Liver (tissue), 3 donors: ENCODE data around the gene MSI2.

Experiments used
- EGR1 ChIP-seq, 2 donors: IDR thresholded peaks; 2 replicates each; pipeline ENCODE4 v1.6.1; 2016 to 2018; ENCODE audit warnings: antibody characterized with exemption in 2 of 2, low read depth in 2 of 2
- RAD21 ChIP-seq, 2 donors: IDR thresholded peaks; 2 replicates each; pipeline ENCODE4 v1.6.1; 2016; ENCODE audit warnings: antibody characterized with exemption in 2 of 2, mild to moderate bottlenecking in 2 of 2
- RXRA ChIP-seq, 2 donors: IDR thresholded peaks; 2 replicates each; pipeline ENCODE4 v1.6.1; 2017 to 2018; ENCODE audit warnings: antibody characterized with exemption in 2 of 2, mild to moderate bottlenecking in 1 of 2
- SP1 ChIP-seq: IDR thresholded peaks from 2 replicates; pipeline ENCODE4 v1.6.1; 2018; ENCODE audit warnings: antibody characterized with exemption, mild to moderate bottlenecking
- TAF1 ChIP-seq: conservative IDR thresholded peaks from 2 replicates; pipeline ENCODE4 v1.6.1; 2016; ENCODE audit warnings: antibody characterized with exemption, mild to moderate bottlenecking
- YY1 ChIP-seq: IDR thresholded peaks from 2 replicates; pipeline ENCODE4 v1.6.1; 2016; ENCODE audit warnings: antibody characterized with exemption, mild to moderate bottlenecking
- TF ChIP-seq, protein P1 (sequence below): fragments of 150-350 bp; IDR thresholded peaks from 2 replicates; pipeline ENCODE4 v1.5.1; 2017; ENCODE audit warnings: improper control_type of control experiment, low read depth, low read length; ENCODE audit not compliant: missing input control
- TF ChIP-seq, protein P2 (sequence below): IDR thresholded peaks from 2 replicates; pipeline ENCODE4 v1.6.1; 2016; ENCODE audit warnings: antibody characterized with exemption, mild to moderate bottlenecking
- TF ChIP-seq, protein P3 (sequence below): IDR thresholded peaks from 2 replicates; pipeline ENCODE4 v1.6.1; 2016; ENCODE audit warnings: antibody characterized with exemption
- TF ChIP-seq, protein P4 (sequence below): IDR thresholded peaks from 2 replicates; pipeline ENCODE4 v1.6.1; 2016; ENCODE audit warnings: antibody characterized with exemption
- donor health status: healthy.
- donor health status: healthy.

DNA sequence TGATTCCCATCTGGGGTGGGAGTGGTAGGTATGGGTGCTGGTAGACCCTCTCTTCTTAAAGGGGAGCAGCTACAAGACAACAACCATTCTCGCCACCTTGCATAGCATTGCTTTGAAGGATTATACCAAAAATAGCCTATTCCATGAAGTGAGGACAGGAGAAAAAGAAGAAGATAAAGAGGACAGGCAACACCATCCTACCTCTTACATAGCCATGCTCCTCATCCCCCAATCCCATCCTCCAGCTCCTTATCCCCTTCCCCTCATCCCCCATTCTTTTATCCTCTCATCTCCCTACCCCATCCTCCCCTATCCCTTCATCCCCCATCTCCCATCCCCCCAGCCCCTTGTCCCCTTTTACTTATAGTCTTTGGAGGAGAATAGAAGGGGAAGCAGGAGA is 459.7 kb downstream of the MSI2 start:
- TF ChIP-seq, protein P1, sequence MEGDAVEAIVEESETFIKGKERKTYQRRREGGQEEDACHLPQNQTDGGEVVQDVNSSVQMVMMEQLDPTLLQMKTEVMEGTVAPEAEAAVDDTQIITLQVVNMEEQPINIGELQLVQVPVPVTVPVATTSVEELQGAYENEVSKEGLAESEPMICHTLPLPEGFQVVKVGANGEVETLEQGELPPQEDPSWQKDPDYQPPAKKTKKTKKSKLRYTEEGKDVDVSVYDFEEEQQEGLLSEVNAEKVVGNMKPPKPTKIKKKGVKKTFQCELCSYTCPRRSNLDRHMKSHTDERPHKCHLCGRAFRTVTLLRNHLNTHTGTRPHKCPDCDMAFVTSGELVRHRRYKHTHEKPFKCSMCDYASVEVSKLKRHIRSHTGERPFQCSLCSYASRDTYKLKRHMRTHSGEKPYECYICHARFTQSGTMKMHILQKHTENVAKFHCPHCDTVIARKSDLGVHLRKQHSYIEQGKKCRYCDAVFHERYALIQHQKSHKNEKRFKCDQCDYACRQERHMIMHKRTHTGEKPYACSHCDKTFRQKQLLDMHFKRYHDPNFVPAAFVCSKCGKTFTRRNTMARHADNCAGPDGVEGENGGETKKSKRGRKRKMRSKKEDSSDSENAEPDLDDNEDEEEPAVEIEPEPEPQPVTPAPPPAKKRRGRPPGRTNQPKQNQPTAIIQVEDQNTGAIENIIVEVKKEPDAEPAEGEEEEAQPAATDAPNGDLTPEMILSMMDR = no peak
- no peak for TF ChIP-seq EGR1 (IDR thresholded peaks at IDR 0.05; ENCODE audit: low read depth in 2 of 2)
- TF ChIP-seq SP1 = no peak
- no peak for TF ChIP-seq RAD21 (IDR thresholded peaks at IDR 0.05)
- TF ChIP-seq, protein P2, sequence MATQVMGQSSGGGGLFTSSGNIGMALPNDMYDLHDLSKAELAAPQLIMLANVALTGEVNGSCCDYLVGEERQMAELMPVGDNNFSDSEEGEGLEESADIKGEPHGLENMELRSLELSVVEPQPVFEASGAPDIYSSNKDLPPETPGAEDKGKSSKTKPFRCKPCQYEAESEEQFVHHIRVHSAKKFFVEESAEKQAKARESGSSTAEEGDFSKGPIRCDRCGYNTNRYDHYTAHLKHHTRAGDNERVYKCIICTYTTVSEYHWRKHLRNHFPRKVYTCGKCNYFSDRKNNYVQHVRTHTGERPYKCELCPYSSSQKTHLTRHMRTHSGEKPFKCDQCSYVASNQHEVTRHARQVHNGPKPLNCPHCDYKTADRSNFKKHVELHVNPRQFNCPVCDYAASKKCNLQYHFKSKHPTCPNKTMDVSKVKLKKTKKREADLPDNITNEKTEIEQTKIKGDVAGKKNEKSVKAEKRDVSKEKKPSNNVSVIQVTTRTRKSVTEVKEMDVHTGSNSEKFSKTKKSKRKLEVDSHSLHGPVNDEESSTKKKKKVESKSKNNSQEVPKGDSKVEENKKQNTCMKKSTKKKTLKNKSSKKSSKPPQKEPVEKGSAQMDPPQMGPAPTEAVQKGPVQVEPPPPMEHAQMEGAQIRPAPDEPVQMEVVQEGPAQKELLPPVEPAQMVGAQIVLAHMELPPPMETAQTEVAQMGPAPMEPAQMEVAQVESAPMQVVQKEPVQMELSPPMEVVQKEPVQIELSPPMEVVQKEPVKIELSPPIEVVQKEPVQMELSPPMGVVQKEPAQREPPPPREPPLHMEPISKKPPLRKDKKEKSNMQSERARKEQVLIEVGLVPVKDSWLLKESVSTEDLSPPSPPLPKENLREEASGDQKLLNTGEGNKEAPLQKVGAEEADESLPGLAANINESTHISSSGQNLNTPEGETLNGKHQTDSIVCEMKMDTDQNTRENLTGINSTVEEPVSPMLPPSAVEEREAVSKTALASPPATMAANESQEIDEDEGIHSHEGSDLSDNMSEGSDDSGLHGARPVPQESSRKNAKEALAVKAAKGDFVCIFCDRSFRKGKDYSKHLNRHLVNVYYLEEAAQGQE = no peak
- no peak for TF ChIP-seq YY1
- TF ChIP-seq, protein P3, sequence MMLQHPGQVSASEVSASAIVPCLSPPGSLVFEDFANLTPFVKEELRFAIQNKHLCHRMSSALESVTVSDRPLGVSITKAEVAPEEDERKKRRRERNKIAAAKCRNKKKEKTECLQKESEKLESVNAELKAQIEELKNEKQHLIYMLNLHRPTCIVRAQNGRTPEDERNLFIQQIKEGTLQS = no peak
- TF ChIP-seq, protein P4, sequence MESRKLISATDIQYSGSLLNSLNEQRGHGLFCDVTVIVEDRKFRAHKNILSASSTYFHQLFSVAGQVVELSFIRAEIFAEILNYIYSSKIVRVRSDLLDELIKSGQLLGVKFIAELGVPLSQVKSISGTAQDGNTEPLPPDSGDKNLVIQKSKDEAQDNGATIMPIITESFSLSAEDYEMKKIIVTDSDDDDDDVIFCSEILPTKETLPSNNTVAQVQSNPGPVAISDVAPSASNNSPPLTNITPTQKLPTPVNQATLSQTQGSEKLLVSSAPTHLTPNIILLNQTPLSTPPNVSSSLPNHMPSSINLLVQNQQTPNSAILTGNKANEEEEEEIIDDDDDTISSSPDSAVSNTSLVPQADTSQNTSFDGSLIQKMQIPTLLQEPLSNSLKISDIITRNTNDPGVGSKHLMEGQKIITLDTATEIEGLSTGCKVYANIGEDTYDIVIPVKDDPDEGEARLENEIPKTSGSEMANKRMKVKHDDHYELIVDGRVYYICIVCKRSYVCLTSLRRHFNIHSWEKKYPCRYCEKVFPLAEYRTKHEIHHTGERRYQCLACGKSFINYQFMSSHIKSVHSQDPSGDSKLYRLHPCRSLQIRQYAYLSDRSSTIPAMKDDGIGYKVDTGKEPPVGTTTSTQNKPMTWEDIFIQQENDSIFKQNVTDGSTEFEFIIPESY = no peak
- TF ChIP-seq RXRA (IDR thresholded peaks at IDR 0.05) = no peak
- no peak for TF ChIP-seq TAF1
